Endodermal cell (in vitro differentiated cells): ENCODE measurements around the gene VRK2. TPM values are rescaled to one million over a fixed set of nuclear protein-coding genes. Genes with fewer than 3 reads are reported as not detected.

Experiments used
- DNase-seq: peaks from one replicate; pipeline ENCODE4 v3.0.0-alpha.2; 2017
- H3K27ac ChIP-seq: 2 replicates; pipeline ENCODE4 v1.5.1; 2013; ENCODE audit warnings: mild to moderate bottlenecking, low read depth, low read length, moderate library complexity
- H3K27me3 ChIP-seq: 2 replicates; pipeline ENCODE4 v1.6.1; 2013; ENCODE audit warnings: mild to moderate bottlenecking, low read length, moderate library complexity; ENCODE audit not compliant: insufficient read depth, control insufficient read depth, poor library complexity, severe bottlenecking
- H3K36me3 ChIP-seq: 2 replicates; pipeline ENCODE4 v1.7.0; 2013; ENCODE audit warnings: mild to moderate bottlenecking, low read length, moderate library complexity; ENCODE audit not compliant: control insufficient read depth, insufficient read depth
- H3K4me1 ChIP-seq: one replicate; pipeline ENCODE4 v1.7.0; 2013; ENCODE audit warnings: low read length; ENCODE audit not compliant: control insufficient read depth, insufficient read depth
- H3K4me3 ChIP-seq: 2 replicates; pipeline ENCODE4 v1.5.1; 2013; ENCODE audit warnings: mild to moderate bottlenecking, low read length, moderate library complexity
- H3K9ac ChIP-seq: 2 replicates; pipeline ENCODE4 v1.6.1; 2013; ENCODE audit warnings: mild to moderate bottlenecking, low read length, moderate library complexity; ENCODE audit not compliant: poor library complexity, severe bottlenecking; ENCODE audit errors: extremely low read depth
- H3K9me3 ChIP-seq: 2 replicates; pipeline ENCODE4 v1.6.1; 2013; ENCODE audit warnings: mild to moderate bottlenecking, low read length, moderate library complexity; ENCODE audit not compliant: control insufficient read depth
- H3K27ac Mint-ChIP-seq: 2 replicates; pipeline ENCODE4 v1.8.0; 2020; ENCODE audit warnings: mixed read lengths
- H3K27me3 Mint-ChIP-seq: 2 replicates; pipeline ENCODE4 v1.8.0; 2021; ENCODE audit warnings: mild to moderate bottlenecking, mixed read lengths; ENCODE audit not compliant: insufficient read depth
- H3K36me3 Mint-ChIP-seq: 2 replicates; pipeline ENCODE4 v1.8.0; 2020; ENCODE audit warnings: low read depth, mixed read lengths
- H3K4me1 Mint-ChIP-seq: 2 replicates; pipeline ENCODE4 v1.8.0; 2020; ENCODE audit warnings: mixed read lengths
- H3K4me3 Mint-ChIP-seq: 2 replicates; pipeline ENCODE4 v1.8.0; 2020; ENCODE audit warnings: mild to moderate bottlenecking, moderate library complexity, mixed read lengths
- H3K9me3 Mint-ChIP-seq: 2 replicates; pipeline ENCODE4 v1.8.0; 2020; ENCODE audit warnings: mild to moderate bottlenecking, mixed read lengths
- WGBS, 2 experiments: methylation state at CpG; one replicate each; pipeline versions ENCODE4 v1.1.5 to v1.1.7; 2013; ENCODE audit warnings: missing lambda C conversion rate in 2 of 2, mixed read lengths in 1 of 2; ENCODE audit not compliant: insufficient coverage in 1 of 2, insufficient read length in 1 of 2; 5-methylcytosine and 5-hydroxymethylcytosine counted together
- total RNA-seq, 2 donors: library from RNA; stranded (reverse); fragmentation: NEBNext Ultra II Directional in 1 of 2; extraction: Animal tissue kit (Norgen Biotek cat#: 25700) in 1 of 2; gene quantifications; 2 replicates in 1 of 2; 3 replicates in 1 of 2; pipeline ENCODE4 v1.2.1, GENCODE V29; 2021
- TF ChIP-seq, protein P1 (sequence below): fragments of 200-600 bp; sonication (generic); conservative IDR thresholded peaks from 2 replicates; pipeline ENCODE4 v1.5.0; 2021; ENCODE audit warnings: antibody characterized with exemption, mild to moderate bottlenecking

VRK2 gene
- total RNA-seq, 2 donors from 2014 or later: 27.3 to 33.3 TPM

DNA sequence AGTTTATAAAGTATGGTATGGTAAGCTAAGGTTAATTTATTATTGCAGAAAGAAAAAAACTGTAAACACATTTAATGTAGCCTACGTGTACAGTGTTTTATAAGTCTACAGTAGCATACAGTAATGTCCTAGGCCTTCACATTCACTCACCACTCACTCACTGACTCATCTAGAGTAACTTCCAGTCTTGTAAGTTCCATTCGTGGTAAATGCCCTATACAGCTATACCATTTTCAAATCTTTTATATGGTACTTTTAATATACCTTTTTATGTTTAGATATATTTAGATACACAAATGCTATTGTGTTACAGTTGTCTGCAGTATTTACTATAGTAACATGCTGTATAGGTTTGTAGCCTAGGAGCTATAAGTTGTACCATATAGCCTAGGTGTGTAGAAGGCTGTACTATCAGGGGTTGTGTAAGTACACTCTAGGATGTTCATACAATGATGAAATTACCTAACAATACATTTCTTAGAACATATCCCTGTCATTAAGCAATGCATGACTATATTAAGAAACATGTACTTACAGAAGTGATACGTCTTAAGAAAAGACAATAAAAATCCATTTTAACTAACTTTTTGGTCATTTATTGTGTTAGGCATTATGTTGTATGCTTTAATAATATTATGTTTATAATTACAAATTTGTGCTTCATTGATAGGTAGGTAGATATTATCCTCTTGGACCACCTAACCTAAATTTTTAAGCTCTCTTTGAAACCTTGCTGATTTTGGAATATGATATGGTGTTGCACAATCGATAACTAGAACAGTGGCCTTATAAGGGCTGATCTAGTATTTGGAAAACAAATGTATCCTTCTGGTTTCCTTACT is 51.9 kb downstream of the VRK2 start:
- Histone ChIP-seq H3K27me3 (no peaks in the 10 kb centered on the region), H3K4me3 (no peak overlapping the region), H3K36me3 (no peaks in the 10 kb centered on the region), H3K9ac (no peak overlapping the region), H3K4me1 (no peaks in the 10 kb centered on the region), H3K9me3 (peaks cover 8% of the 10 kb centered on the region), H3K27ac (no peak overlapping the region)
- Mint-ChIP-seq H3K4me1 (peaks cover 9% of the 10 kb centered on the region), H3K27me3 (no peaks in the 10 kb centered on the region), H3K36me3 (peaks cover 15% of the 10 kb centered on the region), H3K9me3 (peaks cover 16% of the 10 kb centered on the region), H3K27ac (no peak overlapping the region), H3K4me3 (no peak overlapping the region)
- TF ChIP-seq, protein P1, sequence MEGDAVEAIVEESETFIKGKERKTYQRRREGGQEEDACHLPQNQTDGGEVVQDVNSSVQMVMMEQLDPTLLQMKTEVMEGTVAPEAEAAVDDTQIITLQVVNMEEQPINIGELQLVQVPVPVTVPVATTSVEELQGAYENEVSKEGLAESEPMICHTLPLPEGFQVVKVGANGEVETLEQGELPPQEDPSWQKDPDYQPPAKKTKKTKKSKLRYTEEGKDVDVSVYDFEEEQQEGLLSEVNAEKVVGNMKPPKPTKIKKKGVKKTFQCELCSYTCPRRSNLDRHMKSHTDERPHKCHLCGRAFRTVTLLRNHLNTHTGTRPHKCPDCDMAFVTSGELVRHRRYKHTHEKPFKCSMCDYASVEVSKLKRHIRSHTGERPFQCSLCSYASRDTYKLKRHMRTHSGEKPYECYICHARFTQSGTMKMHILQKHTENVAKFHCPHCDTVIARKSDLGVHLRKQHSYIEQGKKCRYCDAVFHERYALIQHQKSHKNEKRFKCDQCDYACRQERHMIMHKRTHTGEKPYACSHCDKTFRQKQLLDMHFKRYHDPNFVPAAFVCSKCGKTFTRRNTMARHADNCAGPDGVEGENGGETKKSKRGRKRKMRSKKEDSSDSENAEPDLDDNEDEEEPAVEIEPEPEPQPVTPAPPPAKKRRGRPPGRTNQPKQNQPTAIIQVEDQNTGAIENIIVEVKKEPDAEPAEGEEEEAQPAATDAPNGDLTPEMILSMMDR: no peak
- WGBS, 2 experiments: 92 to 100% methylated on average over 2 to 4 of the region's 4 CpGs
- DNase-seq: no peak

DNA sequence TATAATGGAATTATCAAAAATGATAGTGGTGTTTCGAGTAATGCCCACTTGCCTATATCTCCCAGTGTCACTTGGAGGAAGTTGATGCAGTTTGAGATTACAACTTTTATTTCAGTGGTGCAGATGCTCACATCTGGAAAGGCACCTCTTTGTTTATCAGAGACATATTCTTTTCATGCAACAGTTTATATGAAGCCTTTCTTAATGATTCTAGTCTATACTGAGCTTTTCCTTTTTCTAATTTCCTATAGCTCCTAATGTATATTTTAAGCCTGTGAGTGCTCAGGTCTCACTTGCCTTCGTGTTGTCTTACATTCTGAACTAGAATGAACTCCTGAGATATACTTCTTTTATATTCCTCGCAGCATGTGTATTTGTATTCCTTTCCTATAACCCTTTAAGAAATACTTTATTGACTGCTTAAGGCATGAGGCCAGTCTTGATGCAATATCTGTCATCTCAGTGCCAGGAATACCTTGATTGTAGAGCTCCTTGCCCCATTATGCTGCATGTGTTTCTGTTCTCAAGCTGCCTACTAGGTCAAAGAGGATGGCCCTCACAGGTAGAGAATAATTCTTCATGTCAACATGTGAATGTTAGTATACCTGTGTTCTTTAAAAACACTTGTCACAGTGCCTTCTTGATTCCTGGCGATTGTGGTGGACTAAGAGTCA is 52.6 kb downstream of the VRK2 start:
- Mint-ChIP-seq H3K4me1 (peaks cover 9% of the 10 kb centered on the region), H3K36me3 (peaks cover 12% of the 10 kb centered on the region), H3K4me3 (no peak overlapping the region), H3K27ac (no peak overlapping the region), H3K27me3 (no peaks in the 10 kb centered on the region), H3K9me3 (peaks cover 12% of the 10 kb centered on the region)
- no peaks in the 10 kb centered on the region for H3K27me3 ChIP-seq
- H3K36me3 ChIP-seq: no peaks in the 10 kb centered on the region
- H3K9ac ChIP-seq: no peak overlapping the region
- no peak overlapping the region for H3K4me3 ChIP-seq
- TF ChIP-seq, protein P1: no peak
- WGBS, 2 experiments: 89 to 94% methylated on average over 4 of the region's 4 CpGs
- no peak for DNase-seq
- H3K9me3 ChIP-seq: peaks cover 8% of the 10 kb centered on the region
- H3K4me1 ChIP-seq: no peaks in the 10 kb centered on the region
- H3K27ac ChIP-seq: no peak overlapping the region

DNA sequence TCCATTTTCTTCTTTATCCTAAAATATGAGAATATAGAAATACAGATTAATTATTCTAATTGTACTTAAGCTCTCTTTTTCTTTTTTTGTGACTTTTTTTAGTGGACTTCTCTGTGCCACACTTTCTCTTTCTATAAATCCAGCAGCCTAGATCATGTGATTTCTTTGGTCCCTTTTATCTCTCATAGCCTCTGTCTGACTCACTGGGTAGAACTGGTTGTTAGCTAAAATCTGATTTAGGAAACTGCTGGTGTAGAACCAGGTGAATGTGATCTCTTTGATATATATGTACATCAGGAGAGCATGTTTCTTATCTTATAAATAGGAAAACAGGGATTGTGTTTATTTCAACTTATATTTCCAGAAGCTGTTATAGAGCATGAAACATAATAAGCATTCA is 54.9 kb downstream of the VRK2 start:
- no peaks in the 10 kb centered on the region for H3K4me1 ChIP-seq
- TF ChIP-seq, protein P1: no peak

More for the DNA sequence above, 54.9 kb downstream of the VRK2 start:
- Mint-ChIP-seq H3K4me1 (peaks cover 9% of the 10 kb centered on the region), H3K4me3 (no peak overlapping the region), H3K27me3 (no peaks in the 10 kb centered on the region), H3K36me3 (no peaks in the 10 kb centered on the region), H3K9me3 (no peaks in the 10 kb centered on the region), H3K27ac (no peak overlapping the region)
- Histone ChIP-seq H3K27ac (no peak overlapping the region), H3K36me3 (no peaks in the 10 kb centered on the region), H3K9ac (no peak overlapping the region), H3K9me3 (no peaks in the 10 kb centered on the region), H3K4me3 (no peak overlapping the region), H3K27me3 (no peaks in the 10 kb centered on the region)
- DNase-seq: no peak
